GM10248 (cell line): Measurements from ENCODE around the gene TOP2B.

ENCODE experiments used
- CTCF ChIA-PET: fragments of 300-600 bp; sonication (Branson Sonifier 250); formaldehyde crosslinking; extraction: SDS; loops from one replicate; lab custom pipeline; 2021; ENCODE audit warnings: antibody characterized with exemption; lab: Yijun Ruan, JAX
- POLR2A ChIA-PET: fragments of 350-650 bp; sonication (Branson Sonifier 250); formaldehyde crosslinking; extraction: SDS; loops from one replicate; lab custom pipeline; 2020; ENCODE audit warnings: antibody characterized with exemption; lab: Yijun Ruan, JAX
- DNase-seq: peaks from one replicate; pipeline ENCODE4 v3.0.0; 2012; ENCODE audit errors: extremely low spot score
- TF ChIP-seq, protein P1 (sequence below): IDR thresholded peaks from 2 replicates; pipeline ENCODE4 v1.5.1; 2012; ENCODE audit warnings: mild to moderate bottlenecking, low read depth; ENCODE audit errors: extremely low read depth, missing control alignments, control extremely low read depth

The TOP2B gene

DNA sequence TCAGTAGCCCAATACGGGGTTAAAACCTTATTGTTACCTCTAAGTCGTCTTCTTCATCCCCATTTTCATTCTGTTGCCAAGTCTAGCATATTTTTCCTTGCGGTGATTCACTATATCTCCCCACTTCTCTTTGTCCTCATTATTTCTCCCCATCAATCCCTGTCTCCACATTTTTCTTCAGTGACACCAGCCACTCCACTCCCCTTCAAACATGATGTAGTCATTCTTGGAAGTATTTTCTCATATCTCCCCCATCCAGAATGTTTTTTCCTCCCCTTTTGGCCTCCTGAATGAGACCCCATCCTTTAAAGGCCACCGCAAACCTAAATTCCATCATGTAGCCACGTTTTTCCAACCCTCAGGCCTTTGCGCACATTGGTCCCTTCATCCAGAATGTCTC is 105.9 kb downstream of the TOP2B start:
- ChIA-PET CTCF (no interaction called here), POLR2A (no interaction called here)
- TF ChIP-seq, protein P1, sequence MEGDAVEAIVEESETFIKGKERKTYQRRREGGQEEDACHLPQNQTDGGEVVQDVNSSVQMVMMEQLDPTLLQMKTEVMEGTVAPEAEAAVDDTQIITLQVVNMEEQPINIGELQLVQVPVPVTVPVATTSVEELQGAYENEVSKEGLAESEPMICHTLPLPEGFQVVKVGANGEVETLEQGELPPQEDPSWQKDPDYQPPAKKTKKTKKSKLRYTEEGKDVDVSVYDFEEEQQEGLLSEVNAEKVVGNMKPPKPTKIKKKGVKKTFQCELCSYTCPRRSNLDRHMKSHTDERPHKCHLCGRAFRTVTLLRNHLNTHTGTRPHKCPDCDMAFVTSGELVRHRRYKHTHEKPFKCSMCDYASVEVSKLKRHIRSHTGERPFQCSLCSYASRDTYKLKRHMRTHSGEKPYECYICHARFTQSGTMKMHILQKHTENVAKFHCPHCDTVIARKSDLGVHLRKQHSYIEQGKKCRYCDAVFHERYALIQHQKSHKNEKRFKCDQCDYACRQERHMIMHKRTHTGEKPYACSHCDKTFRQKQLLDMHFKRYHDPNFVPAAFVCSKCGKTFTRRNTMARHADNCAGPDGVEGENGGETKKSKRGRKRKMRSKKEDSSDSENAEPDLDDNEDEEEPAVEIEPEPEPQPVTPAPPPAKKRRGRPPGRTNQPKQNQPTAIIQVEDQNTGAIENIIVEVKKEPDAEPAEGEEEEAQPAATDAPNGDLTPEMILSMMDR = no peak
- no peak for DNase-seq

DNA sequence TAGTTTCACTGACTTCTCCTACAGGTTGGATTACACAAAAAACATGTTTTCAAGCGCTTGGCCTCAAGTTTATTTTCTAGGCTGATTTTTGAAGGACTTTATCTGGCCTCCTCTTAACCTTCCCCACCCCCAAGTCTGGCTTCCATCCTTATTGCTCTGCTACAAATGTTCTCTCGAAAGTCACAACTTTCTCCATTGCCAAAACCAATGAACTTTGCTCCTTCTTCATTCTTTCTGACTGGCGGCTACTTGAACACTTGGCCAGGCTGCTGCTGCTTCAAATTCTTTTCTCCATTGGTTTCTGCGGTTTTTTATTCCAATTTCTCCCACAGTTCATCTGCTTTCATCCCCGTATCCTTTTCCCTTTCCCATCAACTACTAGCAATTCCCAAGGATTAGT is 106.6 kb downstream of the TOP2B start:
- CTCF ChIA-PET = no interaction called here
- TF ChIP-seq, protein P1 = no peak
- no peak for DNase-seq
- POLR2A ChIA-PET = no interaction called here

DNA sequence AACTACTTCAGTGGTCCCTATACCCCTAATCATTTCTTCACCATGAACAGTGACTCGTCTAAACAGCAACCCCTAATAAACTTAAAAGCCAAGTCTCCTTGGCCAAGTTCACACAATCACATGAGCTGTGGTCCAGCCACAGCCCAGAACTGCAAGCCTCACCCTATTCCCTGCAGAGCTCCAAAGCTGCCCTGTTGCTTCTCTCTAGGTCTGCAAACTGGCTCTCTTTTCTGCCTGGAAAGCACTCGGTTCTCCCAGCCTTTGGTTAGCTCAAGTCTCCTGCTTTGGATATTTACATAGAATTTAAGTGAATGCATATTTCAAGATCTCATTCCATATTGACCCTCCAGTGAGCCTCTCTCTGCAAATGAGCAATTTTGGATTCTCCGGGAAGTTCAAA is 107.0 kb downstream of the TOP2B start:
- POLR2A ChIA-PET = no interaction called here
- TF ChIP-seq, protein P1 = no peak
- no peak for DNase-seq
- CTCF ChIA-PET = no interaction called here

DNA sequence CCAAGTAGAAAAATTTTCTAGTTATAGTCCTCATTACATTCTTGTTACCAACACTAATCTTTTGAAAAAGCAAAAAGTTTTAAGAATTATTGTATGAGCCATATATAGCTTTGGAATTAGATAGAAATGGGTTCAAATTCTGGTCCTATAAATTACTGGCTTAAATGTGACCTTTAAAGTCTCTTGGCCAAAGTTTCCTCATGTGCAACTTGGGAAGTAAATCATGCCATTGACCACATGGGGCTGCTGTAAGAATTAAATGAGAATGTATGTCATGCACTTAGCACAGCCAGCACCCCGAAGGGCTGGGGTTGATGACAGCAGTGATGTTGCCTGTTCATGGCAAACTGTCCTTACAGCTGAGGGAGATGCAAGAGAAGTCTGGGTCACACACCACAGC is 108.3 kb downstream of the TOP2B start:
- ChIA-PET CTCF (interaction anchor here (1.0 to 2.0 kb wide), 2 partner anchors 12 to 13 kb away, joined by 3 to 12 read pairs; no protein-coding TSS in a partner anchor), POLR2A (no interaction called here)
- DNase-seq = no peak
- TF ChIP-seq, protein P1 = no peak

DNA sequence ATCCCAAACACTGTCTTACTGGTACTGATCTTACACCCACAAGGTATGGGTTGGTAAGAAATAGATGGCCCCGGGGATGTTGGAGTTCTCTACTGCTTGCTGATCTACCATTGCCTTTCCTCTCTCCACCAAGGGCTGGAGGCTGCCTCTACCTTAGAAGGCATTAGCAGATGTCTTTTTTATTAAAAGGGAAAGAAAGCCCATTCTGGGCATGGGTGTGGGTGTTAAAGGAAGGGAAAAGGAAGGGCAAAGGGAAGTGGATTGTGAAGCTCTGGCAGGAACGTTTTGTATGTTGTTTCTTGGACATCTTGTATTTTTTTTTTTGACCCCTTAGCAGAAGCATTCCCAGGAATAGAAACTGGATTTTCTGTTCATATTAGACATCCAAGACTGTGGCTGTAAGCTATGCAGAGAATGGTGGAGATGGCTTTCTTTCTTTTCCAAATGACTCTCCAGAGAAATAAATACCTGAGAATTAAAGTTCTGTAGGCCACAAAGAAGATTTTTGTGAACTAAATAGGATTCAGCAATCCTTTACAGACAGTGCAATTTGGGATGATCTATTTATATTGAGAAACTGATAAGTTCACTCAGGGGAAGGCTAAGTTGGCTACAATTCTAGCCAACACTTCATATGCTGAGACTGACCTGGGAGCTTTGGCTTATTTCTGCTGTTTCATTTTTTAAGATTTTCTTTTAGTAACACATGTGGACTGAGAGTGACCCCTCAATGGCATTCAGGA is 108.8 kb downstream of the TOP2B start:
- ChIA-PET CTCF (interaction anchor here (1.0 to 2.0 kb wide), 2 partner anchors 11 to 14 kb away, joined by 3 to 12 read pairs; no protein-coding TSS in a partner anchor), POLR2A (no interaction called here)
- no peak for DNase-seq
- TF ChIP-seq, protein P1 = no peak

DNA sequence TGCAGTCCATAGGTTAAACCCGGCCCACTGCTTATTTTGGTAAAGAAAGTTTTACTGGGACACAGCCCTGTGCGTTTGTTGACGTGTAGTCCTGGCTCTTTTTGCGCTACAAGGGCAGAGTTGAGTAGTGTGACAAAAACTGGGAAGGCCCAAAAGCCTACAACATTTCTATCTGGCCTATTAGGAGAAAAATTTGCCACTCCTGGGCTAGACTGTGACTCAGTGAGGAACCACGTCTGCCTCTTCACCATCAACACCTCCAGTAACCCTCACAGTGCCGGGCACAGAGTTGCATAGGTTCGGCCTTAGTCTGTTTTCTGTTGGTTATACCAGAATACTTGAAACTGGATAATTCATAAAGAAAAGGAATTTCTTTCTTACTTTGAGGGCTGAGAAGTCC is 110.3 kb downstream of the TOP2B start:
- POLR2A ChIA-PET = no interaction called here
- CTCF ChIA-PET = interaction anchor here (2.0 kb wide), 1 partner anchor 10 kb away, joined by 12 read pairs; no protein-coding TSS in a partner anchor
- DNase-seq = no peak
- TF ChIP-seq, protein P1 = no peak
